Activated CD4-positive, alpha-beta T cell treated with anti-CD3 and anti-CD28 coated beads, Interleukin-2, amount 10 ng/mL, durations not matched to agents 7 days and 5 days (primary cell): ENCODE results near the gene COL5A1. TPM values are rescaled to one million over a fixed set of nuclear protein-coding genes. Genes with fewer than 3 reads are reported as not detected.

ENCODE experiments used
- CTCF ChIA-PET: fragments of 350-600 bp; sonication (Branson Sonifier 250); formaldehyde crosslinking; loops from one replicate; lab custom pipeline; 2021; ENCODE audit warnings: antibody characterized with exemption; lab: Charles Lee
- POLR2A ChIA-PET: fragments of 350-600 bp; sonication (Branson Sonifier 250); formaldehyde crosslinking; loops from one replicate; lab custom pipeline; 2021; ENCODE audit warnings: antibody characterized with exemption; lab: Charles Lee
- DNase-seq: peaks from one replicate; pipeline ENCODE4 v3.0.0-alpha.2; 2020
- H3K27ac Mint-ChIP-seq: one replicate; pipeline ENCODE4 v1.8.0; 2021; ENCODE audit warnings: mild to moderate bottlenecking, moderate library complexity, mixed read lengths
- H3K27me3 Mint-ChIP-seq: one replicate; pipeline ENCODE4 v1.8.0; 2021; ENCODE audit warnings: mixed read lengths
- H3K36me3 Mint-ChIP-seq: one replicate; pipeline ENCODE4 v1.8.0; 2021; ENCODE audit warnings: low read depth, mixed read lengths
- H3K4me1 Mint-ChIP-seq: one replicate; pipeline ENCODE4 v1.8.0; 2021; ENCODE audit warnings: mixed read lengths
- H3K4me3 Mint-ChIP-seq: one replicate; pipeline ENCODE4 v1.8.0; 2021; ENCODE audit warnings: mild to moderate bottlenecking, moderate library complexity, mixed read lengths
- H3K9me3 Mint-ChIP-seq: one replicate; pipeline ENCODE4 v1.8.0; 2021; ENCODE audit warnings: mixed read lengths
- total RNA-seq, 2 experiments: library from RNA; stranded (reverse); gene quantifications; one replicate each; pipeline ENCODE4 v1.2.3, GENCODE V29; 2021

The COL5A1 gene
- total RNA-seq, 2 experiments from 2014 or later, result 0.15 to 0.30 TPM

- Mint-ChIP-seq H3K4me3 (no peak overlapping the region), H3K27ac (no peak overlapping the region), H3K9me3 (no peaks in the 10 kb centered on the region), H3K27me3 (peaks cover 7% of the 10 kb centered on the region), H3K36me3 (no peaks in the 10 kb centered on the region), H3K4me1 (peaks cover 2% of the 10 kb centered on the region)
- POLR2A ChIA-PET, result no interaction called here
- DNase-seq, result no peak
- CTCF ChIA-PET, result no interaction called here
Observed at GRCh38 chr9:134768709-134769351, 127.2 kb downstream of the COL5A1 start.

GRCh38 chr9:134770972-134771971 is 129.7 kb downstream of the COL5A1 start:
- H3K4me1 Mint-ChIP-seq, result peaks cover 2% of the 10 kb centered on the region
- no peak overlapping the region for H3K27ac Mint-ChIP-seq
- POLR2A ChIA-PET, result no interaction called here
- H3K9me3 Mint-ChIP-seq, result no peaks in the 10 kb centered on the region
- no peak for DNase-seq
- CTCF ChIA-PET, result no interaction called here
- peaks cover 7% of the 10 kb centered on the region for H3K27me3 Mint-ChIP-seq
- H3K4me3 Mint-ChIP-seq, result no peak overlapping the region
- no peaks in the 10 kb centered on the region for H3K36me3 Mint-ChIP-seq

GRCh38 chr9:134772331-134772730 is 130.7 kb downstream of the COL5A1 start:
- no peak for DNase-seq
- H3K4me3 Mint-ChIP-seq, result no peak overlapping the region
- no peaks in the 10 kb centered on the region for H3K9me3 Mint-ChIP-seq
- CTCF ChIA-PET, result no interaction called here
- no peaks in the 10 kb centered on the region for H3K36me3 Mint-ChIP-seq
- H3K27ac Mint-ChIP-seq, result no peak overlapping the region
- peaks cover 2% of the 10 kb centered on the region for H3K4me1 Mint-ChIP-seq
- POLR2A ChIA-PET, result no interaction called here
- H3K27me3 Mint-ChIP-seq, result peaks cover 7% of the 10 kb centered on the region

- no peak overlapping the region for H3K4me3 Mint-ChIP-seq
- H3K27me3 Mint-ChIP-seq, result peaks cover 7% of the 10 kb centered on the region
- DNase-seq, result no peak
- H3K27ac Mint-ChIP-seq, result no peak overlapping the region
- no peaks in the 10 kb centered on the region for H3K36me3 Mint-ChIP-seq
- ChIA-PET POLR2A (no interaction called here), CTCF (no interaction called here)
- H3K9me3 Mint-ChIP-seq, result no peaks in the 10 kb centered on the region
- peaks cover 2% of the 10 kb centered on the region for H3K4me1 Mint-ChIP-seq
Observed at GRCh38 chr9:134773842-134774241, 132.2 kb downstream of the COL5A1 start.

GRCh38 chr9:134774410-134774809 is 132.8 kb downstream of the COL5A1 start:
- no peak for DNase-seq
- peaks cover 2% of the 10 kb centered on the region for H3K4me1 Mint-ChIP-seq
- peaks cover 7% of the 10 kb centered on the region for H3K27me3 Mint-ChIP-seq
- H3K9me3 Mint-ChIP-seq, result no peaks in the 10 kb centered on the region
- H3K36me3 Mint-ChIP-seq, result no peaks in the 10 kb centered on the region
- no peak overlapping the region for H3K27ac Mint-ChIP-seq
- CTCF ChIA-PET, result no interaction called here
- POLR2A ChIA-PET, result no interaction called here
- H3K4me3 Mint-ChIP-seq, result no peak overlapping the region

GRCh38 chr9:134775081-134775951 is 133.7 kb downstream of the COL5A1 start:
- Mint-ChIP-seq H3K36me3 (no peaks in the 10 kb centered on the region), H3K27ac (no peak overlapping the region), H3K27me3 (peaks cover 5% of the 10 kb centered on the region), H3K9me3 (no peaks in the 10 kb centered on the region), H3K4me1 (peaks cover 2% of the 10 kb centered on the region), H3K4me3 (no peak overlapping the region)
- CTCF ChIA-PET, result no interaction called here
- DNase-seq, result no peak
- POLR2A ChIA-PET, result interaction anchor here (0.6 kb wide), 1 partner anchor 422 kb away, joined by 4 read pairs; no protein-coding TSS in a partner anchor

- DNase-seq, result no peak
- Mint-ChIP-seq H3K27ac (no peak overlapping the region), H3K27me3 (peaks cover 1% of the 10 kb centered on the region), H3K4me1 (no peaks in the 10 kb centered on the region), H3K36me3 (no peaks in the 10 kb centered on the region), H3K4me3 (no peak overlapping the region), H3K9me3 (no peaks in the 10 kb centered on the region)
- POLR2A ChIA-PET, result no interaction called here
- CTCF ChIA-PET, result no interaction called here
Observed at GRCh38 chr9:134776080-134776796, 134.6 kb downstream of the COL5A1 start.

GRCh38 chr9:134777153-134777552 is 135.6 kb downstream of the COL5A1 start:
- DNase-seq, result no peak
- H3K4me3 Mint-ChIP-seq, result no peak overlapping the region
- POLR2A ChIA-PET, result no interaction called here
- no peaks in the 10 kb centered on the region for H3K4me1 Mint-ChIP-seq
- CTCF ChIA-PET, result no interaction called here
- H3K27me3 Mint-ChIP-seq, result no peaks in the 10 kb centered on the region
- no peaks in the 10 kb centered on the region for H3K9me3 Mint-ChIP-seq
- H3K36me3 Mint-ChIP-seq, result no peaks in the 10 kb centered on the region
- no peak overlapping the region for H3K27ac Mint-ChIP-seq

- DNase-seq, result no peak
- Mint-ChIP-seq H3K9me3 (no peaks in the 10 kb centered on the region), H3K36me3 (no peaks in the 10 kb centered on the region), H3K4me1 (no peaks in the 10 kb centered on the region), H3K4me3 (no peak overlapping the region), H3K27me3 (no peaks in the 10 kb centered on the region), H3K27ac (no peak overlapping the region)
- POLR2A ChIA-PET, result no interaction called here
- CTCF ChIA-PET, result interaction anchor here (0.6 kb wide), 1 partner anchor 372 kb away, joined by 3 read pairs; no protein-coding TSS in a partner anchor
Observed at GRCh38 chr9:134778156-134778555, 136.6 kb downstream of the COL5A1 start.

- Mint-ChIP-seq H3K36me3 (no peaks in the 10 kb centered on the region), H3K9me3 (no peaks in the 10 kb centered on the region), H3K4me3 (no peak overlapping the region), H3K27me3 (no peaks in the 10 kb centered on the region), H3K4me1 (no peaks in the 10 kb centered on the region), H3K27ac (no peak overlapping the region)
- POLR2A ChIA-PET, result no interaction called here
- CTCF ChIA-PET, result no interaction called here
- no peak for DNase-seq
Observed at GRCh38 chr9:134778841-134779411, 137.3 kb downstream of the COL5A1 start.

- no peaks in the 10 kb centered on the region for H3K27me3 Mint-ChIP-seq
- no peaks in the 10 kb centered on the region for H3K4me1 Mint-ChIP-seq
- H3K9me3 Mint-ChIP-seq, result no peaks in the 10 kb centered on the region
- no peaks in the 10 kb centered on the region for H3K36me3 Mint-ChIP-seq
- ChIA-PET POLR2A (no interaction called here), CTCF (no interaction called here)
- DNase-seq, result no peak
- H3K4me3 Mint-ChIP-seq, result no peak overlapping the region
- H3K27ac Mint-ChIP-seq, result no peak overlapping the region
Observed at GRCh38 chr9:134779640-134780039, 138.0 kb downstream of the COL5A1 start.
